ENCODE measurements around the gene HS3ST5. TPM values are rescaled to one million over a fixed set of nuclear protein-coding genes. Genes with fewer than 3 reads are reported as not detected.

HS3ST5 gene
- total and polyA plus RNA-seq, 9 donors, result 0.08 TPM; not detected in 8

- Histone ChIP-seq H3K27ac (no peak overlapping the region), H3K27me3 (no peaks in the 10 kb centered on the region), H3K9me3 (no peaks in the 10 kb centered on the region), H3K36me3 (no peaks in the 10 kb centered on the region), H3K4me1 (ENCODE audit: insufficient read depth) (no peaks in the 10 kb centered on the region), H3K4me3 (no peak overlapping the region)
- WGBS, 3 donors, result 59 to 69% (median 60%) methylated on average over 1 of the region's 1 CpG
- intact Hi-C loops (cut with DNase I), result no loop called here
- DNase-seq, result no peak
- no peak for TF ChIP-seq EP300 (IDR thresholded peaks at IDR 0.05)
- TF ChIP-seq POLR2A (IDR thresholded peaks at IDR 0.05), result no peak
- TF ChIP-seq, protein P1, sequence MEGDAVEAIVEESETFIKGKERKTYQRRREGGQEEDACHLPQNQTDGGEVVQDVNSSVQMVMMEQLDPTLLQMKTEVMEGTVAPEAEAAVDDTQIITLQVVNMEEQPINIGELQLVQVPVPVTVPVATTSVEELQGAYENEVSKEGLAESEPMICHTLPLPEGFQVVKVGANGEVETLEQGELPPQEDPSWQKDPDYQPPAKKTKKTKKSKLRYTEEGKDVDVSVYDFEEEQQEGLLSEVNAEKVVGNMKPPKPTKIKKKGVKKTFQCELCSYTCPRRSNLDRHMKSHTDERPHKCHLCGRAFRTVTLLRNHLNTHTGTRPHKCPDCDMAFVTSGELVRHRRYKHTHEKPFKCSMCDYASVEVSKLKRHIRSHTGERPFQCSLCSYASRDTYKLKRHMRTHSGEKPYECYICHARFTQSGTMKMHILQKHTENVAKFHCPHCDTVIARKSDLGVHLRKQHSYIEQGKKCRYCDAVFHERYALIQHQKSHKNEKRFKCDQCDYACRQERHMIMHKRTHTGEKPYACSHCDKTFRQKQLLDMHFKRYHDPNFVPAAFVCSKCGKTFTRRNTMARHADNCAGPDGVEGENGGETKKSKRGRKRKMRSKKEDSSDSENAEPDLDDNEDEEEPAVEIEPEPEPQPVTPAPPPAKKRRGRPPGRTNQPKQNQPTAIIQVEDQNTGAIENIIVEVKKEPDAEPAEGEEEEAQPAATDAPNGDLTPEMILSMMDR (IDR thresholded peaks at IDR 0.05), result no peak
Measured at GRCh38 chr6:114131945-114132344, 210.9 kb downstream of the HS3ST5 start.

DNA sequence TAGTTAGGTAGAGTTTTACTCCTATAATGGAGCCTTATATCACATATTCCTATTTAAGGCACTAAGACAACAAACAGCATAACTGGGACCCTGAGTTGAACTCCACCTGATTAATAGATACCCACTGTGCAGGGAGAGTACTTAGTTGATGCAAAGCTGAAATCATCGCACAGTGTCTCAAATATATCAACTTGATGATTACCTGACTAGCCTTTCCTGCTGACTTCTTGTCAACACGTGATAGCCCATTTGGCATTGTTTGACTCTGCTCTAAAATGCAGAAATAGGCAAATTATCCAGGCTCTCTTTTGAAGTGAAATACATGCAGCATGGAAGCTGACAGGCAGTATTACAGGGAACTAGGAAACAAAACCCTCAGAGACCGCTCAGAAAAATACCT lies 217.2 kb downstream of the HS3ST5 start:
- 57 to 70% (median 62%) methylated on average over 3 of the region's 3 CpGs for WGBS, 3 donors
- intact Hi-C loops (cut with DNase I), result no loop called here
- no peak for DNase-seq

DNA sequence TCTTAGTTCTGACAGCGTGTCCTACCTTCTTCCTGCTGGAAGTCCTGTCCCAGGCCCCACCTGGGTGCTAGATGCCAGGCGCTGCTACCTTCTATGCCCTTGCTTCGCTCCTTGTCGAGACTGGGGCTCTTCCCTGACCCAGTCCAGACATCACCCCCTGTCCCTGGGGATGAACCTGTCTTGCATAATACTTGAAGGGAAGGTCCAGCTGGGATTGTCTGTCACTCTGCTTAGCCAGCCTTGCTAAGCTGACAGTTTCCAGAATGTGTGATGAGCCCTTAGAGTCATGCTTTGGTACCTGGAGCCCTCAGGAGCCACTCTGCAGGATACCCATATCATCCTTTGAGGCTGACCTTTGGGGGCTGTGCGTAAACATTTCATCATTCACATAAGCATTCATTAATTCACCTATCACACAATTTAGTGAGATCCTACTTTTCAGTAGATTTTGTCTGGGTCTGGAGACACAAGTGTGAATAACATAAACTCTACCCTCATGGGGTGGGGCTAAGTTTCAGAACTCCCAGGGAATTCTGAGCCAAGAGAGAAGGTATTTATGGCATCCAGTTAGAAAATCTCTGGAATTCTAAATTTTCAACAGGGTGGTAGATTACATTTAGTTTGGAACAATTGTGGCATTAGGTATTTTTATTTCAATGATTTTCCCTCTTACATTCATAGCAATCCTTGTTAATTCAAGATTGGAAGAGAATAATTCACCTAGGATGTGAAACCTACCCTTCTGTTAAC lies 220.7 kb downstream of the HS3ST5 start:
- DNase-seq, result no peak
- no peaks in the 10 kb centered on the region for H3K9me3 ChIP-seq
- WGBS, 3 donors, result 86 to 88% (median 86%) methylated on average over 5 of the region's 5 CpGs

More for the DNA sequence above, 217.2 kb downstream of the HS3ST5 start:
- H3K9me3 ChIP-seq, result no peaks in the 10 kb centered on the region
- no peak overlapping the region for H3K27ac ChIP-seq
- H3K36me3 ChIP-seq, result no peaks in the 10 kb centered on the region
- H3K4me3 ChIP-seq, result no peak overlapping the region
- TF ChIP-seq, protein P1 (IDR thresholded peaks at IDR 0.05), result no peak
- no peaks in the 10 kb centered on the region for H3K4me1 ChIP-seq (ENCODE audit: insufficient read depth)
- H3K27me3 ChIP-seq, result no peaks in the 10 kb centered on the region

GRCh38 chr6:114119056-114119455 lies 223.8 kb downstream of the HS3ST5 start:
- TF ChIP-seq POLR2A (IDR thresholded peaks at IDR 0.05), result no peak
- TF ChIP-seq EP300 (IDR thresholded peaks at IDR 0.05), result no peak
- TF ChIP-seq, protein P1 (IDR thresholded peaks at IDR 0.05), result no peak
- Histone ChIP-seq H3K4me3 (no peak overlapping the region), H3K36me3 (no peaks in the 10 kb centered on the region), H3K27ac (no peak overlapping the region), H3K4me1 (ENCODE audit: insufficient read depth) (no peaks in the 10 kb centered on the region), H3K9me3 (no peaks in the 10 kb centered on the region), H3K27me3 (no peaks in the 10 kb centered on the region)
- intact Hi-C loops (cut with DNase I), result no loop called here
- no peak for DNase-seq
- 85 to 90% (median 87%) methylated on average over 2 of the region's 2 CpGs for WGBS, 3 donors

More for the DNA sequence above, 220.7 kb downstream of the HS3ST5 start:
- no peak overlapping the region for H3K27ac ChIP-seq
- H3K4me1 ChIP-seq (ENCODE audit: insufficient read depth), result no peaks in the 10 kb centered on the region
- no peaks in the 10 kb centered on the region for H3K27me3 ChIP-seq
- no peak overlapping the region for H3K4me3 ChIP-seq
- intact Hi-C loops (cut with DNase I), result no loop called here
- no peak for TF ChIP-seq POLR2A (IDR thresholded peaks at IDR 0.05)
- TF ChIP-seq EP300 (IDR thresholded peaks at IDR 0.05), result no peak
- TF ChIP-seq, protein P1 (IDR thresholded peaks at IDR 0.05), result no peak
- H3K36me3 ChIP-seq, result no peaks in the 10 kb centered on the region

Data from ovary (tissue), 9 donors.